Thoracic aorta (tissue), 2 donors: ENCODE data around the gene RBM33. TPM values are rescaled to one million over a fixed set of nuclear protein-coding genes. Genes with fewer than 3 reads are reported as not detected.

Experiments used
- ATAC-seq: fragments of 150-250 bp; one replicate; pipeline ENCODE4 v1.8.0; 2017; ENCODE audit warnings: low read depth; ENCODE audit not compliant: insufficient number of reproducible peaks, low FRiP score
- DNase-seq: peaks from one replicate; pipeline ENCODE4 v3.0.0-alpha.2; 2020; ENCODE audit warnings: low spot score
- H3K27ac ChIP-seq, 2 donors: fragments of 200-600 bp; sonication (generic); 1 replicate in 1 of 2; 2 replicates in 1 of 2; pipeline ENCODE4 v1.5.1; 2016; ENCODE audit warnings: mild to moderate bottlenecking in 2 of 2, moderate library complexity in 2 of 2
- H3K27me3 ChIP-seq: fragments of 200-600 bp; sonication (generic); replicated peaks from 2 replicates; pipeline ENCODE4 v1.6.0; 2016; ENCODE audit warnings: mild to moderate bottlenecking; ENCODE audit not compliant: insufficient read depth
- H3K36me3 ChIP-seq: fragments of 200-600 bp; sonication (generic); one replicate; pipeline ENCODE4 v1.5.1; 2016
- H3K4me1 ChIP-seq, 2 donors: fragments of 200-600 bp; sonication (generic); 1 replicate in 1 of 2; 2 replicates in 1 of 2; pipeline versions ENCODE4 v1.5.1 to v1.6.0; 2016; ENCODE audit warnings: low read depth in 2 of 2, mild to moderate bottlenecking in 1 of 2; ENCODE audit not compliant: control insufficient read depth in 1 of 2
- H3K4me3 ChIP-seq: fragments of 200-600 bp; sonication (generic); 2 replicates; pipeline ENCODE4 v1.5.1; 2016; ENCODE audit warnings: mild to moderate bottlenecking
- H3K9me3 ChIP-seq: fragments of 200-600 bp; sonication (generic); 2 replicates; pipeline ENCODE4 v1.5.1; 2016
- CTCF ChIP-seq: fragments of 200-600 bp; sonication (generic); IDR thresholded peaks from one replicate; pipeline ENCODE4 v1.5.1; 2019; ENCODE audit warnings: antibody characterized with exemption
- total RNA-seq, 2 donors: library from RNA; depleted of rRNA; stranded (reverse); fragments of >200 nt; gene quantifications; one replicate each; pipeline versions ENCODE4 v1.1.0 to v1.2.3, GENCODE V29; 2016

RBM33 gene
- total RNA-seq, 2 donors from 2014 or later = 64.6 to 80.3 TPM

- no peak for TF ChIP-seq CTCF
- Histone ChIP-seq H3K27me3 (no peaks in the 10 kb centered on the region), H3K4me1 (peaks cover 3 to 8% of the 10 kb centered on the region in 2 donors), H3K27ac (no peak overlapping the region), H3K36me3 (peaks cover 19% of the 10 kb centered on the region), H3K9me3 (no peaks in the 10 kb centered on the region), H3K4me3 (no peak overlapping the region)
- DNase-seq (no peak), ATAC-seq (no peak)
Observed at GRCh38 chr7:155759740-155760430, 115.4 kb downstream of the RBM33 start.

- TF ChIP-seq CTCF = no peak
- H3K4me3 ChIP-seq = no peak overlapping the region
- H3K27me3 ChIP-seq = no peaks in the 10 kb centered on the region
- ATAC-seq (no peak), DNase-seq (no peak)
- H3K27ac ChIP-seq = no peak overlapping the region
- H3K36me3 ChIP-seq = peaks cover 23% of the 10 kb centered on the region
- no peaks in the 10 kb centered on the region for H3K9me3 ChIP-seq
- peaks cover 3 to 8% of the 10 kb centered on the region in 2 donors for H3K4me1 ChIP-seq
Observed at GRCh38 chr7:155761162-155761561, 116.7 kb downstream of the RBM33 start.

GRCh38 chr7:155762036-155762435, 117.6 kb downstream of the RBM33 start:
- DNase-seq = no peak
- TF ChIP-seq CTCF = no peak
- H3K9me3 ChIP-seq = no peaks in the 10 kb centered on the region
- ATAC-seq = no peak
- peaks cover 27% of the 10 kb centered on the region for H3K36me3 ChIP-seq
- no peak overlapping the region for H3K4me3 ChIP-seq
- no peaks in the 10 kb centered on the region for H3K27me3 ChIP-seq
- no peak overlapping the region for H3K27ac ChIP-seq
- peaks cover 3 to 8% of the 10 kb centered on the region in 2 donors for H3K4me1 ChIP-seq

- H3K36me3 ChIP-seq = peaks cover 27% of the 10 kb centered on the region
- peaks cover 3 to 8% of the 10 kb centered on the region in 2 donors for H3K4me1 ChIP-seq
- H3K4me3 ChIP-seq = no peak overlapping the region
- no peak for TF ChIP-seq CTCF
- no peaks in the 10 kb centered on the region for H3K27me3 ChIP-seq
- DNase-seq (no peak), ATAC-seq (no peak)
- H3K27ac ChIP-seq = no peak overlapping the region
- H3K9me3 ChIP-seq = no peaks in the 10 kb centered on the region
Observed at GRCh38 chr7:155762655-155763054, 118.2 kb downstream of the RBM33 start.

GRCh38 chr7:155763122-155763521, 118.7 kb downstream of the RBM33 start:
- no peak for TF ChIP-seq CTCF
- peaks cover 27% of the 10 kb centered on the region for H3K36me3 ChIP-seq
- no peaks in the 10 kb centered on the region for H3K27me3 ChIP-seq

More at GRCh38 chr7:155763122-155763521, 118.7 kb downstream of the RBM33 start:
- Histone ChIP-seq H3K9me3 (no peaks in the 10 kb centered on the region), H3K4me3 (no peak overlapping the region), H3K4me1 (peaks cover 3 to 8% of the 10 kb centered on the region in 2 donors), H3K27ac (no peak overlapping the region)
- no peak for DNase-seq
- ATAC-seq = no peak
